Right hindlimb (tissue), 1 donor: Measurements from ENCODE around the gene AJM1.
A peak's percentile ranks its signal among the peaks of the same experiment; 100 is the strongest.
"Not testable (repeated sequence)": the region's sequence is repeated elsewhere in the genome, so short reads cannot be mapped to it uniquely, and the experiment has no call there.

ENCODE experiments used
- DNase-seq: peaks from one replicate; pipeline ENCODE4 v3.0.0-alpha.2; 2018

Gene AJM1

DNA sequence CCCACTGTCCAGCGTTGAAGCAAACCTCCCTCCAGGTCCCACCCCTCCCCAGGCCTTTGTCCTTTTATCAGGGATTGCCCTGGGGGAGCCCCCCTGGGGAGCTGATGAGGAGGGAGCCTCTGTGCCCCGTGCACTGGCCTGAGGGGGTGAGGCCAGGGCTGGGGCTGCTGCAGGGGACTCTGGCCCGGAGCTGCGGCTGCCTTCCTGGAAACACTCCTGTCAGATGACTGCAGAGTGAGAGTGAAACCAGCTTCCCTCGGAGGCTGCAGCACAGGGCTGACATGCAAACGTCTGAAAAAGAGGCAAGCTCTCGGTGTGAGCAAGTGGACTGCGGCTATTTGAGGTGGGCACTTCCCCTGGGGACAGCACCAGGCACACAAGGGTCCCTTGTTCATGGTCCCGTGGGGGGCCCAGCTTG, 39.4 kb downstream of the AJM1 start:
- DNase-seq, result no peak

DNA sequence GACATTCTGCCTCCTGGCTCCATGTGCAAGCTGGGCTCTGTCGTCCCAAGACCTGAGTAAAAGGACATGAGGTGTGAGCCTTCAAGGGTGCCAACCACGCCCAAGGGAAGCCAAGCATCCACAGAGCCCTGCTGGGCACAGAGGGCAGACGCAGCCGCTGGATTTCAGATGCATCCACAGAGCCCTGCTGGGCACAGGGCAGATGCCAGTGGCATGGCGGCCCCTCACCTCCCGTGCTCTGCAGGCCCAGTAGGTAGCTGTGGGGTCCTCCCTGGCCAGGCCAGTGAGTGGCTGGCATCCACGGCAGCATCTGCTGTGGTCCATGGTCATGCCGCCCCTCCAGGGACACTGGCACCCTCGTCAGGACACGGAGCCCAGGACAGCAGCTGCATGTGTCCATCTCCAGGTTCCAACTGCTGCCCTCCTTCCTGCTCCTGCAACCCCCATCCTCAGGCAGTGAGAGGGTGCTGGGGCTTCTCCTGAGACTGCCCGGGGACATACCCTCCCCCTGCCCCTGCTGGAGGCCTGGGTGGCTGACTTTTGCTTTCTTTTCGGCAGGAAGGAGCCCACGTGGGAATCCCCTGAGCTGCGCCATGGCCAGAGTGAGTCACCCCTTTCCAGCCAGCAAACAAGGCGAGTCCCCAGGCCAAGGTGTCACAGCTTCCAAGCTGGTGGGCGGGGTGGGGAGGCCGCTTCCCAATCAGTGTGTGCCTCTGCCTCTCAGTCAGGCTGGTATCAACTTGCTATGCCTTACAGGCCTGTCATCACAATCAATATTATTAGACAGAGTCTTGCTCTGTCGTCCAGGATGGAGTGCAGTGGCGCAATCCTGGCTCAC, 40.0 kb downstream of the AJM1 start:
- DNase-seq, result no peak

DNA sequence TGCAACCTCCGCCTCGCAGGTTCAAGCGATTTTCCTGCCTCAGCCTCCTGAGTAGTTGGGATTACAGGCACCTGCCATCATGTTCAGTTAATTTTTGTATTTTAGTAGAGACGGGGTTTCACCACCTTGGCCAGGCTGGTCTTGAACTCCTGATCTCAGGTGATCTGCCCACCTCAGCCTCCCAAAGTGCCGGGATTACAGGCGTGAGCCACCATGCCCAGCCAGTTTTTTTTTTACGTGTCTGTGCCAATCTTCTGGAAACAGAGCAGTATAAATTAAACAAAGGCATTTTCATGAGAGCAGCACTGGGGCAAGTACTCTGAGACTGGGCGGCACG, 40.6 kb downstream of the AJM1 start:
- DNase-seq, result not testable (repeated sequence)

DNA sequence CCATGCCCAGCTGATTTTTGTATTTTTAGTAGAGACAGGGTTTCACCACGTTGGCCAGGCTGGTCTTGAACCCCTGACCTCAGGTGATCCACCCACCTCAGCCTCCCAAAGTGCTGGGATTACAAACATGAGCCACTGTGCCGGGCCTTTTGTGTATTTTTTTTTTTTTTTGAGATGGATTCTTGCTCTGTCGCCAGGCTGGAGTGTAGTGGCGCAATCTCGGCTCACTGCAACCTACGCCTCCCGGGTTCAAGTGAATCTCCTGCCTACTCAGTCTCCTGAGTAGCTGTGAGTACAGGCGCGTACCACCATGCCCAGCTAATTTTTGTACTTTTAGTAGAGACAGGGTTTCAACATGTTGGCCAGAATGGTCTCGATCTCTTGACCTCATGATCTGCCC, 41.4 kb downstream of the AJM1 start:
- DNase-seq, result not testable (repeated sequence)

DNA sequence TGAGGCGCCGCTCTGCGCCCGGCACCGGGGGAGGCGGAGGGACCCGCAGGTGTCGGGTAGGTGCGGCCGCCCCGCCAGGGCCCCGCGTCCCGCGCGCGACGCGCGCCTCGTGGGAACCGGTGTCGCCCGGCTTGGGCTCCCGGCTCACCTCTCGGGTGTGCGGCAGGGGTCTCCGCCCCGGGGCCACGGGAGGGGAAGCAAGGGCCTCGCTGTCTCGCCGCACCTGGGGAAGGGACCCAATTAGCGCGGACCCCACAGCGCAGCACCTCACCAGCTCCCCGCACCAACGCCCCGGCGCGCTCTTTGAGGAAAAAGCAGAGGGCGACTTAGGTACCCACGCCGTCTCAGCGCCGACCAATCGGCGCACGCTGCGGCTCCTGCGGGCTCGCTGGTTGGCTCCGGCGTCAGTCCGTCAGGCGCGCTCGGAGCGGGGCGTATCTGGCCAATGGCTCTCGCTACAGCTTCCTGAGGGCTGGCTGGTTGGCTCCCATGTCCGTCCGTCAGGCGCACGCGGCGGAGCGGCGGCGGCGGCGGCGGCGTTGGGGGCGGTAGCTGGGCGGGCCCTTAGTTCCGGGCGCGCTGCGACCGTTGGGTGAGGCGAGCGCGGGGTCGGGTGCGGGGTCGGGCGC, 43.8 kb downstream of the AJM1 start, which contains the start of gene TRAF2:
Gene TRAF2 (plus strand): TSS at position 567 of the 629 bp plus-strand sequence. CDS start 12,225 bp downstream, outside the sequence.
- DNase-seq, result peak; percentile 99

DNA sequence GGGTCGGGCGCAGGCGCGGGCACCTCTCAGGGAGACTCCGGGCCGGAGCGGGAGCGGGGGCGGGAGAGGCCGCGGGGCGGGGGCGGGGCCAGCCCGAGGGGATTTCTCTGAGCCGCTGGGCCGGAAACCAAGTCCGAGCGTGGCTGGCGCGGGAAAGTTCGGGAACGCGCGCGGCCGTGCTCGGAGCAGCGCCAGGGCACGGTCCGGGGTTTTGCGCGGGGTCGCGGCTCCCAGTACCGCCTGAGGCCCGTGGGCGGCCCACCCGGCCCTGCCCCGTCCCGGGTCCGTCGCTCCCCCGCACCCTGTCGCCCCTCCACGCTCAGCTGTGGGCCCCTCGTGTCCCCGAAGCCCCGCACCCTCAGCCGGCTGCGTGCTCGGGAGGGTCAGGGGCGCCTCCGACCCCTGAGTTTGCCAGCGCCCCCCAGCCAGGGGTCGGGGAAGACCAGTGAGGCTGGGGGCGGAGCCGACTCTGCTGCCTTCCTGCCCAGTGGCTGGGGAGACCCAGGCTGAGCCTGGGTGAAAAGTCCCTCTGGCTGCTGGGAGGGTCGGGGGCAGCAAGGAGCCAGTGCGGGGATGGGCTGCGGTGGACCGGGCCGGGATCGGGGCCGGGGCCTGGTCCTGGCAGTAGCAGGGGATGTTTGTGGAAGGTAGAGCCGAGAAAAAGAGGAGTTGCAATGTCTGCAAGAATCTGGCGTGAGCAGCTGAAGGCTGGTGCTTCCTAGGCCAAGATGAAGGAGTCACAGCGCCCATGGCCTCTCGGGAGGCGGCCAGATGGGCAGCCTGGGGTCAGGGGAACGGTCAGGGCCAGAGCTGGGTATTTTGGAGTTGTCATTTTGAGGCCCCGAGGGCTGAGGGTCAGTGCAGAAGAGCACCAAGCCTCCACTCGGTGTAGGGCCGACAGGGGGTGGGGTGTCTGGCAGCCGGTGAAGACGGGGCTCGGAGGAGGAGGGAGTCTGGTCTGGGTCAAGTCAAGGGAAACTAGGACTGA, 44.6 kb downstream of the AJM1 start:
- DNase-seq, result no peak

DNA sequence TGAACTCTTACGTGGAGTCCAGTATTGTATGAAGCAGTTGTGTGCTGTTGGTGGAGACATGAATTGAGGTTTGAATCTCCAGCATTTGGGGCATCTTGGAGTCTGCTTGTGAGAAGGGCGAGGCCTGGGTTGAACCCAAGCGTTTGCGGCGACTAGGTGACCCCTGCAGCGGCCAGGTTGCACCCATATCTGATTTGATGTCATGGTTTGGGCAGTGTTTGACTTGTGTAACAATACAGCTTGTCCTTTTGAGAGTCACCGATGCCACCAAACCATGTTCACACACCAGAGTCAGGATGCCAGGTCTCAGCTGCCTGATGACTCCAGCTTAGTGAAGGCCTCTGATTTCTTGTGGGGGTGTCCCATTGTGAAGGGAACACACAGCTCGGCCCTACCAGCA, 46.2 kb downstream of the AJM1 start:
- no peak for DNase-seq

DNA sequence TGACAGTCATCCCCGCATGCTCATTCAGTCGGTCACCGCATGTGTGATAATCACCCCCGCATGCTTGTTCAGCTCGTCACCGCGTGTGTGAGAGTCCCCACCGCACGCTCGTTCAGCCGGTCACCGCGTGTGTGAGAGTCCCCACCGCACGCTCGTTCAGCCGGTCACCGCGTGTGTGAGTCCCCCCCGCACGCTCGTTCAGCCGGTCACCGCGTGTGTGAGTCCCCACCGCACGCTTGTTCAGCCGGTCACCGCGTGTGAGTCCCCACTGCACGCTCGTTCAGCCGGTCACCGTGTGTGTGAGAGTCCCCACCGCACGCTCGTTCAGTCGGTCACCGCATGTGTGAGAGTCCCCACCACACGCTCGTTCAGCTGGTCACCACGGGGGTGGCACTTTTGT, 47.6 kb downstream of the AJM1 start:
- no peak for DNase-seq

DNA sequence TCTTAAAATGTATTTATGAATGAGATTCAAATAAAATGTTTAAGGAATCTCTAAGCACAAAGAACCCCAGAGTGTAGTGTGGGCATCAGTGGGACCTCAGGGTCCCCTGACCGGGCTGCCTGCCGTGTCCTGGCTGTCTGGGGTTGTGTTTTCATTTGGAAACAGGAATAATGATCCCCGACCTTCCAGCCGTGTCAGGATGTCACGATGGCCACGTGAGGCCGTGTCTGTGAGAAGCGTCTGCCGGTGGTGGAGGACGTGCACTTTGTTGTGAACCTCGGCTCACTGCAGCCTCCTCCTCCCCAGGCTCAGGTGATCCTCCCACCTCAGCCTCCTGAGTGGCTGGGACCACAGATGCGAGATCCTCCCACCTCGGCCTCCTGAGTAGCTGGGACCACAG, 48.4 kb downstream of the AJM1 start:
- no peak for DNase-seq
